C4-2B (cell line): ENCODE results near the gene C10orf143.

Experiments used
- ZFX ChIP-seq: fragments of 450-650 bp; IDR thresholded peaks from 2 replicates; pipeline ENCODE4 v1.6.1; 2017
- TF ChIP-seq, protein P1 (sequence below): fragments of 450-650 bp; conservative IDR thresholded peaks from 2 replicates; pipeline ENCODE4 v1.5.1; 2017; ENCODE audit warnings: mild to moderate bottlenecking

DNA sequence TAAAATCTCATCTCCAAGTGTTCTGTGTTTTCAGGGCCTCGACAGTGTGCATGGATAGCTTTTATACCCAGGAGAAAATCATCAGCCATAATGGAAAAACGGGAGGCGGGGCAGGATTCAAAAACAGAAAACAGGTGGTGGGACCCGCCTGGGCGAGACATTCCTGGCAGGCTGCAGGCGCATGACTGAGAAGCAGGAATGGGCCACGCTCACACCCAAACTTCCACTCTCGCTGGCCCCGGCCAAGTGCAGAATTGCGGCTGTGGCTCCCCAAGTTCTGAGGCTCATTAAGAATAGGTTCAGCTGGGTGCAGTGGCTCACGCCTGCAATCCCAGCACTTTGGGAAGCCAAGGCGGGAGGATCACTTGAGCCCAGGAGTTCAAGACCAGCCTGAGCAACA lies 60.6 kb downstream of the C10orf143 start:
- TF ChIP-seq, protein P1, sequence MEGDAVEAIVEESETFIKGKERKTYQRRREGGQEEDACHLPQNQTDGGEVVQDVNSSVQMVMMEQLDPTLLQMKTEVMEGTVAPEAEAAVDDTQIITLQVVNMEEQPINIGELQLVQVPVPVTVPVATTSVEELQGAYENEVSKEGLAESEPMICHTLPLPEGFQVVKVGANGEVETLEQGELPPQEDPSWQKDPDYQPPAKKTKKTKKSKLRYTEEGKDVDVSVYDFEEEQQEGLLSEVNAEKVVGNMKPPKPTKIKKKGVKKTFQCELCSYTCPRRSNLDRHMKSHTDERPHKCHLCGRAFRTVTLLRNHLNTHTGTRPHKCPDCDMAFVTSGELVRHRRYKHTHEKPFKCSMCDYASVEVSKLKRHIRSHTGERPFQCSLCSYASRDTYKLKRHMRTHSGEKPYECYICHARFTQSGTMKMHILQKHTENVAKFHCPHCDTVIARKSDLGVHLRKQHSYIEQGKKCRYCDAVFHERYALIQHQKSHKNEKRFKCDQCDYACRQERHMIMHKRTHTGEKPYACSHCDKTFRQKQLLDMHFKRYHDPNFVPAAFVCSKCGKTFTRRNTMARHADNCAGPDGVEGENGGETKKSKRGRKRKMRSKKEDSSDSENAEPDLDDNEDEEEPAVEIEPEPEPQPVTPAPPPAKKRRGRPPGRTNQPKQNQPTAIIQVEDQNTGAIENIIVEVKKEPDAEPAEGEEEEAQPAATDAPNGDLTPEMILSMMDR, result no peak
- TF ChIP-seq ZFX, result no peak
